ENCODE measurements around the gene HMCN1. TPM values are rescaled to one million over a fixed set of nuclear protein-coding genes. Genes with fewer than 3 reads are reported as not detected.

HMCN1 gene
- total RNA-seq, 1 donor from 2014 or later, result 8.6 TPM

DNA sequence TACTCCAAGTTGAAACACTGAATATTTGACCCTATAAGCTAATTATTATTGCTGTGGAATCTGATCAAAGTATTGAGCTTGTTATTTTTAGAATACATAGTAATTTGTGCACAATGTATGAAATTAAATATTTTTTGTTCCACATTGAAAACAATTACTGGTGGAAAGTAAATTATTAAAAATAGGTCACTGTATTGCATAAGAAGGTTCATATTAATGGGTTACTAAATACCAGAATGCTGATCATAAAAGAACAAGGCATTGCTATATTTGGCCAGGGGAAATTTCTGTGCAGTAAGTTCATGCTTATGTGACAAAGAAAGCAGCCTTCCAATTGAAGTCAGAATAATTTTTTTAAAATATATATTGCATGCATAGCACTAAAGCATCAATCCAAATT is 481.4 kb downstream of the HMCN1 start:
- ATAC-seq, result no peak
- no peak for DNase-seq (ENCODE audit: low spot score)

DNA sequence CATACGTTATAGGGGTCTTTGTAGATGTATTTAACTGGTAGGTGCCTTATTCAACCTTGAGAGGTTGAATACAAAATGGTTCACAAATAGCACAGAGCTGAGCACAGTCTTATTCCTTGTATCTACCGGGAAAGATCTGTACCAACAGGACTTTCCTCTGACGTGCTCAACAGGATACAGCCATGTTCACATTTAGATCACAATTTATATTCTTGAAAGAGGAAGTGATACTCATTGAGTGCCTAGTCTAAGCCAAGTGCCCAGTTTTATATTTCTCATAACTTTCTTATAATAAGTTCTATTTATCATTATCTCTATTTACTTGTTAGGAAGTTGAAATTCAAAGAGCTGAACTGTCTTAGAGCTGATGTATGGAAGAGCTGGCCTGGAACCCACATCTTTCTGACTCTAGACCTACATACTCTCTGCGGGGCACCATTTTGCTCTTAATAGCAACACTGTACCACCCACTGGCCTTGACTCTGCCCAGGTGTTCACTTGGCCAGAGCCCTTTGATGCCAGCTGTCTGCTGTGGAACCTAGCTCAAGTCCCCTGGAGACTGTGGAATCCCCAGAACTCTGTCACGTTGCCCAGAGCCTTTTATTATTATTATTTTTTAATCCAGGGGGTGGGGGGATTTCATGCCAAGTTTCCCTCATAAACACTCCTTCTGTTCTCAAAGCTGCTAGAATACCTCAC is 484.6 kb downstream of the HMCN1 start:
- ATAC-seq (no peak), DNase-seq (ENCODE audit: low spot score) (no peak)

DNA sequence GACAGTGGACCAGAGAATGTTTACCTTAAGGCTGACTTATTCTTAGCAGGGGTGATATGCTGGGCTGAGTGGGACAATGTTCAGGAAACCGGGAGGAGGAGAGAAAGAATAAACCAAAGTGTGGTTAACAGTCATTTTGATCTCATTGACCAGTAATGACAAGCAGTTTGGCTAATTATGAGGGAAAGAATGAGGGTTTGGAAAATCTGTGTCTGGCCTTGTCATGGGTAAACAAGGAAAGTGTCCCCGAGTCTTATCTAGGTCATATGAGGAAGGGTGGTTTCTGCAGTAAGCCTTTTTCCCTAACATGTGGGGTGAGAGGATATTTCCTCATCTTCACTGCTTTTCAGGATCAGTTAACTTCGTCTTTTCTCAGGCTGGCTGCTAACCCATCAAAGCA is 485.9 kb downstream of the HMCN1 start:
- ATAC-seq, result no peak
- DNase-seq (ENCODE audit: low spot score), result no peak

DNA sequence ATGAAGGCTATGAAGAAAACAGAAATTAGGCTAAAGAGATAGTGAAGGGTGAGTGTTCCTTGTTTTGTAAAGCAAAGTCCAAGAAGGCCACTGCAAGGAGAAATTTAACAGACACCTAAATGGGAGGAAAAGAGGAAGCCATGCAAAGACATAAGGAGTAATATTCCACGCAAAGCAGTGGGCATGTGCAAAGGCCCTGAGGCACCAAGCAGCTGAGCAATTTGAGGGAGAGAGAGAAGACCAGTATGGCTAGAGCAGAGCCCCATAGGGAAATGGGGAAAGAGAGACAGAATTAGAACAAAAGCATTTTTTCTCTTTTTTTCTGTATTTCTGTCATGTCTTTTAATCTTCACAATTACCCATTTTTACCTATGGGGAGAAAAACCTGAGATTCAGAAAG is 486.7 kb downstream of the HMCN1 start:
- ATAC-seq (no peak), DNase-seq (ENCODE audit: low spot score) (no peak)

DNA sequence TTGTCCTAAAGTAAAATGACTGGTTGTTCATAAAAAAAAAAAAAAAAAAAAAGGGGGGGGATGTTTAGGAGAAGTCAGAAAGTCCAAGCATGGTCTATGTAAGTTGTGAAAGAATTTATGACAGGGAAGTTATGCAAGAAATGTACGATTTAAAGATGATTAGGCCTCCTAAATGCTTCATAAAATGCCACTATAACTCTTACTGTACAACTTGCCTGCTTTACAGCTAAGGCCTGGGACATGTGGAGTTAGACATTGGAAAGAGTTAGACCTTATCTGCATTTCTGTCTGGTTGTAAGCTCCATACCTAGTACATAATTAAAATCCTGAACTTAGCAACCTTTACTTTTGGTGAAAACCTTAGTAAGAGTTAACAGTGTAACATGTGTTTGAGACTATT is 490.9 kb downstream of the HMCN1 start:
- DNase-seq (ENCODE audit: low spot score) (no peak), ATAC-seq (no peak)

DNA sequence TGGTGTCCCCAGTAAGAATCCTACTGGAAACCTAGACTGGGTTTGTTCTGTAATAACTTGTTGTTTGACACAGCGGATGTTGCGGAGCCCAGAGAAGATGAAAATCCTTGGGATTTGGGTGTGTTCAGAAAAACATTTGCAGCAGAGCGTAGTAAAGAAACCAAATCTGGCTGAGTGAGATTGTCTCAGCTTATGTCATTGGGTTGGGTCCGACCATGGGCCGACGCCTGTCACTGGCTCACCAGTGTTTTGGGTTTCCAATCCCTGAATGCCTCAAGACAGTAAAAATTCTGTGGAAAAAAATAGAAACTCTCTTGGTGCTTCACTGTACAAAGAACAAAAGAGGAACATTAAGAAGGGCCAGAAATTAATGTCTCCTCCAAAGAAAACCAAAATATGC is 494.6 kb downstream of the HMCN1 start:
- ATAC-seq (no peak), DNase-seq (ENCODE audit: low spot score) (no peak)

DNA sequence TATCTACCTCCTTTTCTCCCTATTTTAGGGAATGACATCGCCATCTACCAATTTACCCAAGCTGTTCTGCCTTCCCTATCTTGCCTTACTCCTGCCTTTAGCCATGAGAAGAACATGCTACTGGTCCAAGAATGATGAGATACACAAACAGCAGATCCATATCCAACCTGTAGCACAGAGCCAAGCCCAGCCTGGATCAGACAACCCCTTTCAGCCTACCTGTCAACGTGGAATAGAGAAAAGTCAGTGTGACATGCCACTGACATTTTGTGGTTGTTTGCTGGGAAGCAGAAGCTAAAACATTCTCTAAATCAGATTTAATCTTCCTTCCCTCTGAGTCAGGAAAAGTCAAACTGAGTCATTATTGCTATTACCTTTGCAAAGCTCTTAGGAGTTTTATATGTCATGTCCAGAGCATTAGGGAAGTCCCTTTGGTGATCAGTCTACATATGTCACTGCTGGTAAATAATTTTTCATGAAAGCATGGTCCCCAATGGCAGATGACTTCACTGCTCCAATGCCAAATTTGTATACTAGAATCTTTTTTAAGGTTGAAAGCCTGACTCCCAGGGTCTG is 497.8 kb downstream of the HMCN1 start:
- DNase-seq (ENCODE audit: low spot score) (no peak), ATAC-seq (no peak)

DNA sequence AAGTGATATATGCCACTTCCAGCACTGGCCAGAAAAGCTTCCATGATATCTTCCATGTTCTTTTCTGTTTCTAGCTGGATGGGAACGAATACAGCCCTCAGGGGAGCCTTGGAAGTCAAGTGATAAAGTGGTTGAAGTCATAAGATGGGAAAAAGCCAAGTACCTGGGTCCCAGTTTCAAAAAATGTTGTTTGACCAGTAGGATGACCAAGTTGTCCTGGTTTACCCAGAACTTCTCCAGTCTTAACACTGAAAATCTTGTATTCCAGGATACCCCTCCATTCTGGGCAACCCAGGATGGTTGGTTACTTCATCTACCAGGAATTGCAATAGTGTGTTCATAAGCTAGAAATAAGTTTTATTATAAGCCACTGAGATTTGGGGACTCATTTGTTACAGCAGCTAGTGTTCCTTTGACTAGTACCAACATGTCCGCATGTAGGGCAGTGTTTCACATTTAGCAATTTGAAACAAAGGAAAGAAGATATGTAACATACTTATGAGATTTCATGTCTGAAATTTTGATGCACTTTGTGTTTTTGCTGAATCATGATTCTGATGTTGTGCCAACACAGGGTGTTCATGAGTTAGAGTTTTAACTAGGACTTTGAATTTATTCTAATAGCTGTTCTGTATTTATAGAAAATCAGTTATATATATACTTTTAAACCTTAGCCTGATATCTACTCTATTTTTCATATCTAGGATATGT is 500.9 kb downstream of the HMCN1 start:
- DNase-seq (ENCODE audit: low spot score), result no peak
- no peak for ATAC-seq

DNA sequence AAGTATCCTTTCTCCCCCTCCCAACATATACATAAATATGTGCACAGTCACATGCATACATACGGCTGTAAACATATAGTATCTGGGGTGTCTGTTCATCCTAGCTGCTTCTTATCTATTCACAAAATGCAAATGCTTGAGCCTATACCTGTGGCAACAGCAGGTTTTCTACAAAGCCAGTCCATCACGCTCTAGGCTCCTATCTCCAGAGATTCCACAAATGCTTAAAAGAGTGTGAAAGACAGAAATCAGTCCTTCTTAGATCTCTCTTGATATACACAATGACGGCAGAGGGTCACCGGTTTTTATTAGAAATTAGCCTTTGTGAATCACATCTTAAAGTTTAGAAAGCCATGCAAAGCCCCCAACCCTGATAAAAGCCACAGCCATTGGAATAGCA is 501.5 kb downstream of the HMCN1 start:
- ATAC-seq (no peak), DNase-seq (ENCODE audit: low spot score) (no peak)

DNA sequence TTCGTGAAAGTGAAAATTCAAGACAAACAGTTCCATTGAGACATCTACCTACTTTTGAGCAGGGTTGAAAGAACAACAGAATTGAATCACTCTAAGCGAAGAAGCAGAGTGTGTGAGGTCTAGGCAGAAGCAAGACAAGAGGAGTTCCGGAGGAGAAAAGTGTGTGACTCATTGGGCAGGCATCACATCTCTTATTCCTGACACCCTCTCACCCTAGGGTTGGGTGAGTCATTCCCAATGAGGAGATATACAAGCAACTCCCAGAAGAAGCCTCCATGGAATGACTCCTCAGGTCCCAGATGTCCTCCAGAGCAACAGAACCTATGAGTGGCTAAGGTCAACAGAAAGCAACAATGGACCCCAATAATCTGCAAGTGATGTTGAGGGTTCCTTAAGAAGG is 502.7 kb downstream of the HMCN1 start:
- no peak for ATAC-seq
- DNase-seq (ENCODE audit: low spot score), result no peak

DNA sequence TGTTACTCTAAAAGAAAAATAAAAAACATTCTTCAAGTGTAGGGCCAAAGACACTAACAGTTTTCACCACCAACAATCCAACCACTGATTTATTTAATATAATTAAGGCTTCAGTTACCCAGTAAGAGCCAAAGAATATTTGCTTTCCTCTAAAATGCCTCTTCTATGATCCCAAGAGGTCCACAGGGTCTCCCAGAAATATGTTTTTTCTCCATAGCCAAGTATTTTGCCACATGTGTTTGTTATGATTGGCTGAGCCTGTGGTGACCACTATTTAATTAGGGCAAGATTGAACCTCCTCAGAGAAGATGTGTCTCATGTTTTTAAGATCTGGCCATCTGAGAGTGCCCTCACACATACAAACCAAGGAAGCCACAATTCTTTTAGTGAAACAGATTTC is 505.0 kb downstream of the HMCN1 start:
- DNase-seq (ENCODE audit: low spot score) (no peak), ATAC-seq (no peak)

DNA sequence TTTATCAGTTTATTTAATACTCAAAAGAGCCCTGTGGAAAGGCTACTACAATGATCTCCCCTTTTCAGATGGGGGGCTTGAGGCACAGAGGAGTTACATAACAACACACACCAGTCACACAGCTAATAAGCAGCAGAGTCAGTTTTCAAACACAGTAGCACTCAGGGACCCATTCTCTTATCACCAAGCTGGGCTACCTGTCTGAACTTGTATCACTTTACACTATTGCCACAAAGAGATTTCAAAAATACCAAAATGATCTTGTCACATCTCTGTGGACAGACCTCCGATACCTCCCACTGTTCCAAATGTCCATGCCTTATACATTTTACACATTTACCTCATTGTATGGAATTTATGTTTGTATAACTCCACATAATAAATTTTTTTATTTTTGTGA is 506.2 kb downstream of the HMCN1 start:
- no peak for DNase-seq (ENCODE audit: low spot score)
- no peak for ATAC-seq

Data from left lobe of liver (tissue), 2 donors.